ENCODE measurements around the gene RGMA.
A peak's percentile ranks its signal among the peaks of the same experiment; 100 is the strongest.
"Not testable (repeated sequence)": the region's sequence is repeated elsewhere in the genome, so short reads cannot be mapped to it uniquely, and the experiment has no call there.

Gene RGMA

DNA sequence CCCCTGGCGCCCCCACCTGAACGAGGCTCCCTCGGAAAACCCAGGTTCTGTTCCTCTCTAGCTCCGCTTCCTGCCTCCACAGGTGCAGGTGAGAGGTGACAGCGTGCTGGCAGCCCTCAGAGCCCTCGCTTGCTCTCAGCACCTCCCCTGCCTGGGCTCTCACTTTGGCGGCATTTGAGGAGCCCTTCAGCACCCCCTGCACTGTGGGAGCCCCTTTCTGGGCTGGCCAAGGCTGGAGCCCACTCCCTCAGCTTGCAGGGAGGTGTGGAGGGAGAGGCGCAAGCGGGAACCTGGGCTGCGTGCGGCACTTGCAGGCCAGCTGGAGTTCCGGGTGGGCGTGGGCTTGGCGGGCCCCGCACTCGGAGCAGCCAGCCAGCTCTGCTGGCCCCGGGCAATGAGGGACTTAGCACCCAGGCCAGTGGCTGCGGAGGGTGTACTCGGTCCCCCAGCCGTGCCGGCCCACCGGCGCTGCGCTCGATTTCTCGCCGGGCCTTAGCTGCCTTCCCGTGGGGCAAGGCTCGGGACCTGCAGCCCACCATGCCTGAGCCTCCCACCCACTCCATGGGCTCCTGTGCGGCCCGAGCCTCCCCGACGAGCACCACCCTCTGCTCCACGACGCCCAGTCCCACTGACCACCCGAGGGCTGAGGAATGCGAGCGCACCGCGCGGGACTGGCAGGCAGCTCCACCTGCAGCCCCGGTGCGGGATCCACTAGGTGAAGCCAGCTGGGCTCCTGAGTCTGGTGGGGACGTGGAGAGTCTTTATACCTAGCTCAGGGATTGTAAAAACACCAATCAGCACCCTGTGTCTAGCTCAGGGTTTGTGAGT is 57.2 kb downstream of the RGMA start:
- Histone ChIP-seq H3K18ac (ENCODE audit: low read length) (peak overlapping the region; percentile 76), H2BK12ac (ENCODE audit: low read length) (peak overlapping the region; percentile 93), H3K4me1 (ENCODE audit: control insufficient read depth in 2 of 2, insufficient read depth in 1 of 2, low read depth in 1 of 2, low read length in 2 of 2) (peaks cover 2 to 19% of the 10 kb centered on the region in 2 donors), H2BK15ac (ENCODE audit: low read length) (peak overlapping the region; percentile 98), H2BK5ac (ENCODE audit: low read length) (peak overlapping the region; percentile 59), H3K36me3 (replicated peaks in 1 of 2; ENCODE audit: control insufficient read depth in 2 of 2, insufficient read depth in 2 of 2, low read length in 2 of 2) (peaks cover 8 to 26% of the 10 kb centered on the region in 2 donors), H2AK5ac (ENCODE audit: low read depth, low read length) (peak overlapping the region; percentile 59), H2BK120ac (ENCODE audit: low read depth, low read length) (peak overlapping the region; percentile 84)
- not testable (repeated sequence) for H3K4ac ChIP-seq (ENCODE audit: low read length); H3K9me3 ChIP-seq (replicated peaks in 1 of 2; ENCODE audit: control insufficient read depth in 2 of 2, insufficient read depth in 1 of 2, low read depth in 1 of 2, low read length in 2 of 2); H3K79me1 ChIP-seq (ENCODE audit: low read depth, low read length); H3K23ac ChIP-seq (ENCODE audit: low read depth, low read length, poor library complexity); H2AFZ ChIP-seq (ENCODE audit: low read length); H4K91ac ChIP-seq (ENCODE audit: low read depth, low read length, poor library complexity); H3K27ac ChIP-seq (replicated peaks; ENCODE audit: low read length); DNase-seq (ENCODE audit: low spot score); H3K4me3 ChIP-seq (ENCODE audit: low read length in 2 of 2); H3K27me3 ChIP-seq (ENCODE audit: control insufficient read depth in 3 of 3, insufficient read depth in 3 of 3, low read depth in 1 of 3, low read length in 3 of 3); H3K14ac ChIP-seq (ENCODE audit: low read length); H4K8ac ChIP-seq (ENCODE audit: low read depth, low read length); H3K9ac ChIP-seq (ENCODE audit: low read depth, low read length, poor library complexity); H3K4me2 ChIP-seq (ENCODE audit: insufficient read depth, low read length, poor library complexity, severe bottlenecking)
- WGBS, 2 donors (ENCODE audit: extremely low coverage in 2 of 2, insufficient read length in 2 of 2, insufficient replicate concordance in 1 of 2), result no CpG with 5 or more reads among the region's 44 CpGs

DNA sequence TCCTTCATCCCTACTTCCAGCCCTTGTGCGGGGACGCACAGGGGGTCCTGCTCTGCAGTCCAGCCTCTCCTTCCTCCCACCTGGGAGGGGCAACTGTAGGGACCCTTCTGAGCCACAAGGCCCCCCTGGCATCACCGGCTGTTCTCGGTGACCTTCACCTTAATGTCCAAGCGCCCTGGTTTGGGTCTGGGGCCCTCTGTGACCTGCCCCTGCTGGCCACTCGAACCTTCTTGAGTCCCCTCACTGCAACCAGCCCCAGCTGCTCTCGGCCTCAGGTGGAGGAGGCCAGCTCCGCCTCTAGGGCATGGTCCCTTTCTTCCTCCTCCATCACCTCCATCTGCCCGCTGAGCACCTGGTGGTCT is 57.9 kb downstream of the RGMA start:
- Histone ChIP-seq H3K36me3 (replicated peaks in 1 of 2; ENCODE audit: control insufficient read depth in 2 of 2, insufficient read depth in 2 of 2, low read length in 2 of 2) (peaks cover 14 to 32% of the 10 kb centered on the region in 2 donors), H2AFZ (ENCODE audit: low read length) (peak overlapping the region; percentile 76), H4K91ac (ENCODE audit: low read depth, low read length, poor library complexity) (peak overlapping the region; percentile 94), H2BK5ac (ENCODE audit: low read length) (peak overlapping the region; percentile 59), H3K23ac (ENCODE audit: low read depth, low read length, poor library complexity) (peak overlapping the region; percentile 29), H2BK120ac (ENCODE audit: low read depth, low read length) (peak overlapping the region; percentile 84), H3K9ac (ENCODE audit: low read depth, low read length, poor library complexity) (peak overlapping the region; percentile 32), H3K79me1 (ENCODE audit: low read depth, low read length) (no peaks in the 10 kb centered on the region), H2BK15ac (ENCODE audit: low read length) (peak overlapping the region; percentile 98), H3K4ac (ENCODE audit: low read length) (peak overlapping the region; percentile 94), H3K4me2 (ENCODE audit: insufficient read depth, low read length, poor library complexity, severe bottlenecking) (no peak overlapping the region), H3K4me3 (ENCODE audit: low read length in 2 of 2) (no peak overlapping the region), H3K27ac (replicated peaks; ENCODE audit: low read length) (no peak overlapping the region), H4K8ac (ENCODE audit: low read depth, low read length) (no peak overlapping the region), H3K9me3 (replicated peaks in 1 of 2; ENCODE audit: control insufficient read depth in 2 of 2, insufficient read depth in 1 of 2, low read depth in 1 of 2, low read length in 2 of 2) (peaks cover 0 to 3% of the 10 kb centered on the region in 2 donors), H2BK12ac (ENCODE audit: low read length) (peak overlapping the region; percentile 91), H3K14ac (ENCODE audit: low read length) (peak overlapping the region; percentile 75), H3K18ac (ENCODE audit: low read length) (peak overlapping the region; percentile 97), H3K4me1 (ENCODE audit: control insufficient read depth in 2 of 2, insufficient read depth in 1 of 2, low read depth in 1 of 2, low read length in 2 of 2) (peaks cover 2 to 15% of the 10 kb centered on the region in 2 donors), H3K27me3 (ENCODE audit: control insufficient read depth in 3 of 3, insufficient read depth in 3 of 3, low read depth in 1 of 3, low read length in 3 of 3) (no peaks in the 10 kb centered on the region), H2AK5ac (ENCODE audit: low read depth, low read length) (peak overlapping the region; percentile 59)
- no CpG with 5 or more reads among the region's 9 CpGs for WGBS, 2 donors (ENCODE audit: extremely low coverage in 2 of 2, insufficient read length in 2 of 2, insufficient replicate concordance in 1 of 2)
- no peak for DNase-seq (ENCODE audit: low spot score)

DNA sequence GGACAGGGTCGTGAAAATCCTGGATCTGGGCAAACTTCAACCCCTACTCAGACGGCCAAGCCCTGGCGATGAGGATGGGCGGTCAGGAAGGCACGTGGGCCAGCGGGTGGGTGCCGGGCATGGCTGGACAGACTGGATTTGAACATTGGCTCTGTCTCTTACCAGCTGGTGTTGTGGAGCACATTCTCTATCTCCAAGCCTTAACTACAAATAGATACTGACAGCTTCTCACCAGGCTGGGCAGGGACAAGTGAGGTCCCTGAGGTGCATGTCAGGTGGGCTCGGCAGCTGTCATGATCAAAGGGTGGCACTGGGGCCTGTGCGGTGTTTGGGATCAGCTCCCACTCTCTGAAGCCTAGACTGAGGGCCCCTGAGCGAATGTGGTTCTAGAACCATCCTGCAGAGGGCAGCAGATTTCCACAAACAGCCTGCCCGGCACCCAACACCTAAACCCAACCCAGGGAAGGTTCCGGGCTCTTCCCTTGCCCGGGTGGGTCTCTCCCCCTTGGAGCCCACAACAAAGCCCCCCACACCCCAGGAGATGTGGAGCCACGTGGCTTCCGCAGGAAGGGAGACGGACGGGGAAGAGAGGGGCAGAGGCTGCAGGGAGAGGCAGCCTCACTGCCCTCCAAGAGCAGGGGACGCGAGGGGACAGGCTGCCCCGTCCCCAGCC is 58.4 kb downstream of the RGMA start:
- Histone ChIP-seq H3K9ac (ENCODE audit: low read depth, low read length, poor library complexity) (peak overlapping the region; percentile 32), H3K4ac (ENCODE audit: low read length) (peak overlapping the region; percentile 94), H3K36me3 (replicated peaks in 1 of 2; ENCODE audit: control insufficient read depth in 2 of 2, insufficient read depth in 2 of 2, low read length in 2 of 2) (peaks cover 15 to 38% of the 10 kb centered on the region in 2 donors), H4K8ac (ENCODE audit: low read depth, low read length) (no peak overlapping the region), H3K79me1 (ENCODE audit: low read depth, low read length) (no peaks in the 10 kb centered on the region), H2BK120ac (ENCODE audit: low read depth, low read length) (peak overlapping the region; percentile 84), H3K27ac (replicated peaks; ENCODE audit: low read length) (no peak overlapping the region), H3K9me3 (replicated peaks in 1 of 2; ENCODE audit: control insufficient read depth in 2 of 2, insufficient read depth in 1 of 2, low read depth in 1 of 2, low read length in 2 of 2) (peaks cover 0 to 3% of the 10 kb centered on the region in 2 donors), H3K4me3 (ENCODE audit: low read length in 2 of 2) (no peak overlapping the region), H4K91ac (ENCODE audit: low read depth, low read length, poor library complexity) (peak overlapping the region; percentile 94), H3K18ac (ENCODE audit: low read length) (peak overlapping the region; percentile 97), H2BK12ac (ENCODE audit: low read length) (peak overlapping the region; percentile 91), H3K27me3 (ENCODE audit: control insufficient read depth in 3 of 3, insufficient read depth in 3 of 3, low read depth in 1 of 3, low read length in 3 of 3) (no peaks in the 10 kb centered on the region), H2BK5ac (ENCODE audit: low read length) (peak overlapping the region; percentile 59), H2AK5ac (ENCODE audit: low read depth, low read length) (peak overlapping the region; percentile 72), H3K23ac (ENCODE audit: low read depth, low read length, poor library complexity) (peak overlapping the region; percentile 29), H2AFZ (ENCODE audit: low read length) (peak overlapping the region; percentile 76), H3K4me2 (ENCODE audit: insufficient read depth, low read length, poor library complexity, severe bottlenecking) (no peak overlapping the region), H3K14ac (ENCODE audit: low read length) (peak overlapping the region; percentile 75), H3K4me1 (ENCODE audit: control insufficient read depth in 2 of 2, insufficient read depth in 1 of 2, low read depth in 1 of 2, low read length in 2 of 2) (peaks cover 2 to 14% of the 10 kb centered on the region in 2 donors), H2BK15ac (ENCODE audit: low read length) (peak overlapping the region; percentile 98)
- WGBS, 2 donors (ENCODE audit: extremely low coverage in 2 of 2, insufficient read length in 2 of 2, insufficient replicate concordance in 1 of 2), result no CpG with 5 or more reads among the region's 20 CpGs
- peak; percentile 76 for DNase-seq (ENCODE audit: low spot score)

DNA sequence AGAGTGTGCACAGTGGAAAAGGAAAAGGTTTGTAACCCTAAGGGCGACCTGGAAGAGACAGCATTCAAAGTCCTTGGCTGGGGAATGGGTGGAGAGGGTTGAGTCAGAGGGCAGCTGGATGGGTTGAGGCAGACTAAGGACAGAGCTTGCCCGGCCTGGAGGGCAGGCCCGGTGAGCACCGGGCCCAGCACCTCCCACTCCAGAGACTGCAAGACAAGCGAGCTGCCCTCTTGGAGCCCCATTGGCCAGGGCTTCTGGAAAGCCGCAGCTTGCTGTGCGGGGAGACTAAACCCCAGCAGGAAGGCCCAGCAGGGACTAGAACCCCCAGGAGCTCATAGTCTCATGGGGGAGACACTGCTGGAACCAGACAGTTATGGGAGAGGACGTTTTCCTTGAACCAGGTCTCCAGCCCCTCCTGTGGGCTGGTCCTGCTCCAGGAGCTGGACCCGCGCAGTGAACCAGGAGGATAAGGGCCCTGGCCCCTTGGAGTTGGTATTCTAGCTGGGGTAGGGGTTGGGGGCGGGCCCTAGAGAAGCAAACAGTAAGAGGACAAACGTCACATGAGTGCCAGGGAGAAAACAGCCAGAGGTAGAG is 59.1 kb downstream of the RGMA start:
- Histone ChIP-seq H3K4me3 (ENCODE audit: low read length in 2 of 2) (no peak overlapping the region), H3K27ac (replicated peaks; ENCODE audit: low read length) (peak overlapping the region; percentile 31), H2BK15ac (ENCODE audit: low read length) (peak overlapping the region; percentile 71), H3K4me2 (ENCODE audit: insufficient read depth, low read length, poor library complexity, severe bottlenecking) (no peak overlapping the region), H2AK5ac (ENCODE audit: low read depth, low read length) (peak overlapping the region; percentile 72), H4K8ac (ENCODE audit: low read depth, low read length) (no peak overlapping the region), H3K18ac (ENCODE audit: low read length) (no peak overlapping the region), H3K4me1 (ENCODE audit: control insufficient read depth in 2 of 2, insufficient read depth in 1 of 2, low read depth in 1 of 2, low read length in 2 of 2) (peaks cover 2 to 14% of the 10 kb centered on the region in 2 donors), H2AFZ (ENCODE audit: low read length) (no peak overlapping the region), H3K14ac (ENCODE audit: low read length) (no peak overlapping the region), H3K23ac (ENCODE audit: low read depth, low read length, poor library complexity) (no peak overlapping the region), H4K91ac (ENCODE audit: low read depth, low read length, poor library complexity) (no peak overlapping the region), H3K79me1 (ENCODE audit: low read depth, low read length) (no peaks in the 10 kb centered on the region), H3K27me3 (ENCODE audit: control insufficient read depth in 3 of 3, insufficient read depth in 3 of 3, low read depth in 1 of 3, low read length in 3 of 3) (no peaks in the 10 kb centered on the region), H2BK12ac (ENCODE audit: low read length) (no peak overlapping the region), H3K9me3 (replicated peaks in 1 of 2; ENCODE audit: control insufficient read depth in 2 of 2, insufficient read depth in 1 of 2, low read depth in 1 of 2, low read length in 2 of 2) (peaks cover 0 to 3% of the 10 kb centered on the region in 2 donors), H2BK5ac (ENCODE audit: low read length) (peak overlapping the region; percentile 59), H2BK120ac (ENCODE audit: low read depth, low read length) (no peak overlapping the region), H3K4ac (ENCODE audit: low read length) (no peak overlapping the region), H3K36me3 (replicated peaks in 1 of 2; ENCODE audit: control insufficient read depth in 2 of 2, insufficient read depth in 2 of 2, low read length in 2 of 2) (peaks cover 19 to 44% of the 10 kb centered on the region in 2 donors), H3K9ac (ENCODE audit: low read depth, low read length, poor library complexity) (no peak overlapping the region)
- no peak for DNase-seq (ENCODE audit: low spot score)
- WGBS, 2 donors (ENCODE audit: extremely low coverage in 2 of 2, insufficient read length in 2 of 2, insufficient replicate concordance in 1 of 2), result no CpG with 5 or more reads among the region's 12 CpGs
